ENCODE results near the gene RUNDC3A. TPM values are rescaled to one million over a fixed set of nuclear protein-coding genes. Genes with fewer than 3 reads are reported as not detected.

The RUNDC3A gene
- total RNA-seq, 1 donor from 2014 or later = 2.0 TPM

GRCh38 chr17:44262654-44263225, 45.7 kb upstream of the RUNDC3A start:
- no peak overlapping the region for H3K4me3 Mint-ChIP-seq (ENCODE audit: unreplicated experiment)
- FAIRE-seq = no peak
- H3K79me2 ChIP-seq (ENCODE audit: insufficient read depth, low read length) = no peaks in the 10 kb centered on the region
- no peaks in the 10 kb centered on the region for H3K4me1 Mint-ChIP-seq (ENCODE audit: low read depth, unreplicated experiment)
- H3K27ac ChIP-seq (ENCODE audit: low read depth, low read length) = no peak overlapping the region
- no peaks in the 10 kb centered on the region for H3K9me3 Mint-ChIP-seq (ENCODE audit: unreplicated experiment)
- no peak overlapping the region for H3K27ac Mint-ChIP-seq (ENCODE audit: unreplicated experiment)
- no peak overlapping the region for H3K9ac ChIP-seq (ENCODE audit: low read length)
- no peaks in the 10 kb centered on the region for H3K9me3 ChIP-seq (ENCODE audit: insufficient read depth, low read depth, low read length)
- no peak for DNase-seq (ENCODE audit: low read depth)
- no peak overlapping the region for H3K4me3 ChIP-seq (ENCODE audit: insufficient read depth, low read depth, low read length)
- no peaks in the 10 kb centered on the region for H4K20me1 ChIP-seq (ENCODE audit: insufficient read depth, low read length)
- no peaks in the 10 kb centered on the region for H3K4me1 ChIP-seq (ENCODE audit: insufficient read depth, low read length)
- H2AFZ ChIP-seq (ENCODE audit: low read depth, low read length) = no peak overlapping the region
- H3K36me3 Mint-ChIP-seq (ENCODE audit: low read depth, unreplicated experiment) = peaks cover 3% of the 10 kb centered on the region
- no peaks in the 10 kb centered on the region for H3K27me3 ChIP-seq (ENCODE audit: insufficient read depth, low read length)
- peaks cover 47% of the 10 kb centered on the region for H3K27me3 Mint-ChIP-seq (ENCODE audit: low read depth, unreplicated experiment)
- no peak overlapping the region for H3K4me2 ChIP-seq (ENCODE audit: low read length)
- H3K36me3 ChIP-seq (ENCODE audit: insufficient read depth, low read length) = no peaks in the 10 kb centered on the region
- TF ChIP-seq CTCF (IDR thresholded peaks at IDR 0.05; ENCODE audit: insufficient read depth, low read depth, low read length) = no peak
- no peak for TF ChIP-seq EZH2 (IDR thresholded peaks at IDR 0.05; ENCODE audit: insufficient read depth, low read length)

- Histone ChIP-seq H3K9me3 (ENCODE audit: insufficient read depth, low read depth, low read length) (no peaks in the 10 kb centered on the region), H2AFZ (ENCODE audit: low read depth, low read length) (no peak overlapping the region), H3K4me1 (ENCODE audit: insufficient read depth, low read length) (no peaks in the 10 kb centered on the region), H3K9ac (ENCODE audit: low read length) (no peak overlapping the region), H3K79me2 (ENCODE audit: insufficient read depth, low read length) (no peaks in the 10 kb centered on the region), H3K27ac (ENCODE audit: low read depth, low read length) (no peak overlapping the region), H3K36me3 (ENCODE audit: insufficient read depth, low read length) (no peaks in the 10 kb centered on the region), H4K20me1 (ENCODE audit: insufficient read depth, low read length) (no peaks in the 10 kb centered on the region), H3K4me2 (ENCODE audit: low read length) (no peak overlapping the region), H3K4me3 (ENCODE audit: insufficient read depth, low read depth, low read length) (no peak overlapping the region), H3K27me3 (ENCODE audit: insufficient read depth, low read length) (no peaks in the 10 kb centered on the region)
- DNase-seq (ENCODE audit: low read depth) (no peak), FAIRE-seq (no peak)
- H3K27me3 Mint-ChIP-seq (ENCODE audit: low read depth, unreplicated experiment) = peaks cover 43% of the 10 kb centered on the region
- peaks cover 1% of the 10 kb centered on the region for H3K4me1 Mint-ChIP-seq (ENCODE audit: low read depth, unreplicated experiment)
- H3K4me3 Mint-ChIP-seq (ENCODE audit: unreplicated experiment) = no peak overlapping the region
- peaks cover 3% of the 10 kb centered on the region for H3K36me3 Mint-ChIP-seq (ENCODE audit: low read depth, unreplicated experiment)
- TF ChIP-seq EZH2 (IDR thresholded peaks at IDR 0.05; ENCODE audit: insufficient read depth, low read length) = no peak
- no peak for TF ChIP-seq CTCF (IDR thresholded peaks at IDR 0.05; ENCODE audit: insufficient read depth, low read depth, low read length)
- H3K27ac Mint-ChIP-seq (ENCODE audit: unreplicated experiment) = no peak overlapping the region
- no peaks in the 10 kb centered on the region for H3K9me3 Mint-ChIP-seq (ENCODE audit: unreplicated experiment)
These were observed 45.0 kb upstream of the RUNDC3A start for GRCh38 chr17:44263345-44263902.

Data from astrocyte (in vitro differentiated cells and primary cell).